ENCODE measurements around the gene HHAT. TPM values are rescaled to one million over a fixed set of nuclear protein-coding genes. Genes with fewer than 3 reads are reported as not detected.

Gene HHAT
- total RNA-seq, 1 donor from 2014 or later: 11.4 TPM

GRCh38 chr1:210702506-210702905 is 373.8 kb downstream of the HHAT start:
- Mint-ChIP-seq H3K27ac (ENCODE audit: unreplicated experiment) (no peak overlapping the region), H3K27me3 (ENCODE audit: low read depth, unreplicated experiment) (peaks cover 6% of the 10 kb centered on the region), H3K36me3 (ENCODE audit: low read depth, unreplicated experiment) (peaks cover 2% of the 10 kb centered on the region), H3K4me1 (ENCODE audit: low read depth, unreplicated experiment) (peaks cover 3% of the 10 kb centered on the region), H3K4me3 (ENCODE audit: unreplicated experiment) (no peak overlapping the region), H3K9me3 (ENCODE audit: unreplicated experiment) (no peaks in the 10 kb centered on the region)
- FAIRE-seq: no peak
- no peak for TF ChIP-seq EZH2 (IDR thresholded peaks at IDR 0.05; ENCODE audit: insufficient read depth, low read length)
- Histone ChIP-seq H2AFZ (ENCODE audit: low read depth, low read length) (no peak overlapping the region), H3K79me2 (ENCODE audit: insufficient read depth, low read length) (no peaks in the 10 kb centered on the region), H3K4me3 (ENCODE audit: insufficient read depth, low read depth, low read length) (no peak overlapping the region), H3K9ac (ENCODE audit: low read length) (no peak overlapping the region), H3K9me3 (ENCODE audit: insufficient read depth, low read depth, low read length) (no peaks in the 10 kb centered on the region), H3K27ac (ENCODE audit: low read depth, low read length) (no peak overlapping the region), H3K4me2 (ENCODE audit: low read length) (no peak overlapping the region), H3K4me1 (ENCODE audit: insufficient read depth, low read length) (no peaks in the 10 kb centered on the region), H4K20me1 (ENCODE audit: insufficient read depth, low read length) (no peaks in the 10 kb centered on the region), H3K27me3 (ENCODE audit: insufficient read depth, low read length) (no peaks in the 10 kb centered on the region), H3K36me3 (ENCODE audit: insufficient read depth, low read length) (no peaks in the 10 kb centered on the region)
- no peak for DNase-seq (ENCODE audit: low read depth)

- Histone ChIP-seq H4K20me1 (ENCODE audit: insufficient read depth, low read length) (no peaks in the 10 kb centered on the region), H3K27ac (ENCODE audit: low read depth, low read length) (no peak overlapping the region), H2AFZ (ENCODE audit: low read depth, low read length) (no peak overlapping the region), H3K4me2 (ENCODE audit: low read length) (no peak overlapping the region), H3K4me1 (ENCODE audit: insufficient read depth, low read length) (no peaks in the 10 kb centered on the region), H3K36me3 (ENCODE audit: insufficient read depth, low read length) (no peaks in the 10 kb centered on the region), H3K4me3 (ENCODE audit: insufficient read depth, low read depth, low read length) (no peak overlapping the region), H3K79me2 (ENCODE audit: insufficient read depth, low read length) (no peaks in the 10 kb centered on the region), H3K9ac (ENCODE audit: low read length) (no peak overlapping the region), H3K9me3 (ENCODE audit: insufficient read depth, low read depth, low read length) (no peaks in the 10 kb centered on the region), H3K27me3 (ENCODE audit: insufficient read depth, low read length) (no peaks in the 10 kb centered on the region)
- DNase-seq (ENCODE audit: low read depth): no peak
- FAIRE-seq: no peak
- no peaks in the 10 kb centered on the region for H3K36me3 Mint-ChIP-seq (ENCODE audit: low read depth, unreplicated experiment)
- no peak overlapping the region for H3K4me3 Mint-ChIP-seq (ENCODE audit: unreplicated experiment)
- TF ChIP-seq CTCF (IDR thresholded peaks at IDR 0.05; ENCODE audit: insufficient read depth, low read depth, low read length): no peak
- TF ChIP-seq EZH2 (IDR thresholded peaks at IDR 0.05; ENCODE audit: insufficient read depth, low read length): no peak
- H3K27ac Mint-ChIP-seq (ENCODE audit: unreplicated experiment): no peak overlapping the region
- no peaks in the 10 kb centered on the region for H3K9me3 Mint-ChIP-seq (ENCODE audit: unreplicated experiment)
- peaks cover 6% of the 10 kb centered on the region for H3K27me3 Mint-ChIP-seq (ENCODE audit: low read depth, unreplicated experiment)
- H3K4me1 Mint-ChIP-seq (ENCODE audit: low read depth, unreplicated experiment): peaks cover 9% of the 10 kb centered on the region
Measured at GRCh38 chr1:210703593-210703992, 374.9 kb downstream of the HHAT start.

DNA sequence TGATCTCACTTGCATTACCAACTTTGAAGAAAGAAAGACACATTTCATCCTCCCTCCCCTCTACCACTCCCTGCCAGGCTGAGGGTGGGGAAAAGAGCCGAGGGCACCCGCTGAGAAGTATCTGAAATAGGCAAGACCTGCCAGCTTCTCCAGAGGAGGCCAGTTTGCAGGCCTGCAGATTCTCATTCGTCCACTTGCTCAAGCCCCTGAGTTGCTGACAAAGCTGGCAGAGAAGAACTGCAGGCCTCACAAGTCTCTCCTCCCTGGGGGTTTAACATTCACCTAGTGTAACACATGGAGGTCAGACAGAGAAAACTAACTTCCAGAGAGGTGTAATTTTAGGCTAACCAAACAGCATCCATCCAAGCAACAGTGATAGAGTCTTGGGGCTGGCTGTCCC is 376.4 kb downstream of the HHAT start:
- TF ChIP-seq EZH2 (IDR thresholded peaks at IDR 0.05; ENCODE audit: insufficient read depth, low read length) (no peak), CTCF (IDR thresholded peaks at IDR 0.05; ENCODE audit: insufficient read depth, low read depth, low read length) (no peak)
- H3K9ac ChIP-seq (ENCODE audit: low read length): no peak overlapping the region
- no peaks in the 10 kb centered on the region for H3K4me1 ChIP-seq (ENCODE audit: insufficient read depth, low read length)
- no peak for FAIRE-seq
- H3K27me3 Mint-ChIP-seq (ENCODE audit: low read depth, unreplicated experiment): peaks cover 6% of the 10 kb centered on the region
- no peaks in the 10 kb centered on the region for H4K20me1 ChIP-seq (ENCODE audit: insufficient read depth, low read length)
- no peak for DNase-seq (ENCODE audit: low read depth)
- no peaks in the 10 kb centered on the region for H3K36me3 ChIP-seq (ENCODE audit: insufficient read depth, low read length)
- H3K4me3 ChIP-seq (ENCODE audit: insufficient read depth, low read depth, low read length): no peak overlapping the region
- H3K36me3 Mint-ChIP-seq (ENCODE audit: low read depth, unreplicated experiment): no peaks in the 10 kb centered on the region
- H3K4me3 Mint-ChIP-seq (ENCODE audit: unreplicated experiment): no peak overlapping the region
- H3K79me2 ChIP-seq (ENCODE audit: insufficient read depth, low read length): no peaks in the 10 kb centered on the region
- H3K4me1 Mint-ChIP-seq (ENCODE audit: low read depth, unreplicated experiment): peaks cover 9% of the 10 kb centered on the region
- no peaks in the 10 kb centered on the region for H3K9me3 Mint-ChIP-seq (ENCODE audit: unreplicated experiment)
- H3K27ac ChIP-seq (ENCODE audit: low read depth, low read length): no peak overlapping the region
- no peaks in the 10 kb centered on the region for H3K27me3 ChIP-seq (ENCODE audit: insufficient read depth, low read length)
- no peak overlapping the region for H2AFZ ChIP-seq (ENCODE audit: low read depth, low read length)
- H3K27ac Mint-ChIP-seq (ENCODE audit: unreplicated experiment): no peak overlapping the region
- H3K4me2 ChIP-seq (ENCODE audit: low read length): no peak overlapping the region
- no peaks in the 10 kb centered on the region for H3K9me3 ChIP-seq (ENCODE audit: insufficient read depth, low read depth, low read length)
